HG03342 (cell line): Measurements from ENCODE around the gene XKR7.
"Not testable (repeated sequence)": the region's sequence is repeated elsewhere in the genome, so short reads cannot be mapped to it uniquely, and the experiment has no call there.

Source experiments
- ATAC-seq: cut with Tn5 transposase; IDR thresholded peaks from one replicate; pipeline ENCODE4 v1.9.1; 2021; ENCODE audit warnings: mild to moderate bottlenecking, moderate library complexity; ENCODE audit not compliant: unreplicated experiment

The XKR7 gene

GRCh38 chr20:31967830-31968249, at the start of gene XKR7:
Gene XKR7, plus strand, starts transcription at chr20:31968151. Its CDS starts 25 bp downstream, at chr20:31968176.
- no peak for ATAC-seq

GRCh38 chr20:31918466-31919105, 49.4 kb upstream of the XKR7 start:
- ATAC-seq, result no peak

GRCh38 chr20:31919410-31920155, 48.4 kb upstream of the XKR7 start:
- no peak for ATAC-seq

- no peak for ATAC-seq
Observed at GRCh38 chr20:31920275-31920855, 47.6 kb upstream of the XKR7 start.

- ATAC-seq, result not testable (repeated sequence)
Observed at GRCh38 chr20:31921480-31921879, 46.5 kb upstream of the XKR7 start.

- ATAC-seq, result no peak
Observed at GRCh38 chr20:31922181-31922580, 45.8 kb upstream of the XKR7 start.

- no peak for ATAC-seq
Observed at GRCh38 chr20:31922588-31922987, 45.4 kb upstream of the XKR7 start.

GRCh38 chr20:31923388-31924331, 44.3 kb upstream of the XKR7 start:
- peak; percentile 59 for ATAC-seq

- ATAC-seq, result no peak
Observed at GRCh38 chr20:31924561-31924960, 43.4 kb upstream of the XKR7 start.

GRCh38 chr20:31925631-31926030, 42.3 kb upstream of the XKR7 start:
- ATAC-seq, result no peak

- ATAC-seq, result no peak
Observed at GRCh38 chr20:31926493-31926892, 41.5 kb upstream of the XKR7 start.

- ATAC-seq, result no peak
Observed at GRCh38 chr20:31927627-31928159, 40.3 kb upstream of the XKR7 start.

GRCh38 chr20:31929631-31930030, 38.3 kb upstream of the XKR7 start:
- ATAC-seq, result not testable (repeated sequence)

- no peak for ATAC-seq
Observed at GRCh38 chr20:31930779-31931178, 37.2 kb upstream of the XKR7 start.

- ATAC-seq, result no peak
Observed at GRCh38 chr20:31933698-31934097, 34.3 kb upstream of the XKR7 start.

- no peak for ATAC-seq
Observed at GRCh38 chr20:31934491-31934890, 33.5 kb upstream of the XKR7 start.

GRCh38 chr20:31934968-31935764, 32.8 kb upstream of the XKR7 start:
- ATAC-seq, result no peak

- no peak for ATAC-seq
Observed at GRCh38 chr20:31936420-31936819, 31.5 kb upstream of the XKR7 start.

- no peak for ATAC-seq
Observed at GRCh38 chr20:31937820-31938219, 30.1 kb upstream of the XKR7 start.

- no peak for ATAC-seq
Observed at GRCh38 chr20:31939661-31940060, 28.3 kb upstream of the XKR7 start.
